GM04503 (cell line): ENCODE data around the gene SMARCA2.
"Not testable (repeated sequence)": the region's sequence is repeated elsewhere in the genome, so short reads cannot be mapped to it uniquely, and the experiment has no call there.

ENCODE experiments used
- DNase-seq: peaks from one replicate; pipeline ENCODE4 v3.0.0-alpha.2; 2012; ENCODE audit warnings: low read depth

Gene SMARCA2

DNA sequence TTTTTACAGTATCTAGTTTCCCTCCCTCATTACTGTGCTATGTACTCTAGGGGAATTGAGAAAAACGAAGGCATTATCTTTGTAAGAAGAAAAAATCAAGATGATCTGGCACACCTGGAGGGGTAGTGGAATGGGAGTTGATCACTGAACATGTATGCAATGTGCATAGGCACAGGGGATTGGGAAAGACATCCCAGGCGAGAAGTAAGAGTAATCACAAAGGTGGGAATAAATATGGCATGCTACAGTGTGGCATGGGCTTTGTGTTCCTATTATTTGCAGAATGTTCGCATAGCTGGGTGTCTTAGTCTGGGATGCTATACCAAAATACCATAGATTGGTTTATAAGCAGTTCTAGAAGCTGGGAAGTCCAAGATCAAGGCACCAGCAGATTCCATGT, 130.6 kb downstream of the SMARCA2 start:
- no peak for DNase-seq

DNA sequence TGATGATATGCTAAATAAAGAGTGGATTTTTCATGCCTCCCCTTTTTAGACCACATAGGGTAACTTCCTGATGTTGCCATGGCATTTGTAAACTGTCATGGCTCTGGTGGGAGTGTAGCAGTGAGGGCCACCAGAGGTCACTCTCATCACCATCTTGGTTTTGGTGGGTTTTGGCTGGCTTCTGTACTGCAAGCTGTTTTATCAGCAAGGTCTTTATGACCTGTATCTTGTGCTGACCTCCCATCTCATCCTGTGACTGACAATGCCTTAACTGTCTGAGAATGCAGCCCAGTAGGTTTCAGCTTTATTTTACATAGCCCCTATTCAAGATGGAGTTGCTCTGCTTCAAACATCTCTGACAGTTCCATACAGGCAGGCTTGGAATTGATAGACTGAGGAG, 131.6 kb downstream of the SMARCA2 start:
- not testable (repeated sequence) for DNase-seq

DNA sequence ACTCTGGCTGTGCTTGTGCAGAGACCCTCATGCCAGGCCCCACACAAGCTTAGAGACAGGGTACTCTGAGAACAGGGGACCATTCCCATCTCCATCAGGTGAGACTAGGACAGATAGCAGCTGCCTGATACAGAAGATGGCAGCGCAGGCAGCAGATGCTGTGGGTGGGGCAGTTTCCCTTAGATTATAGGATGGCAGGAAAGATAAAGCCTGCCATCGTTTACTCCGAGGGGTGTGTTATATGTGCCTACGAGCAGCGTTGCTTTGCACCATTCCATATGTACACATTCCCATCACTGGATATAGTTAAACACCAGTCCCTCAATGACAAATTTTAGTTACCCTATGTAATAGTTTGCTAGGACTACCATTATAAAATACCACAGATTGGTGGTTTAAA, 135.2 kb downstream of the SMARCA2 start:
- no peak for DNase-seq

DNA sequence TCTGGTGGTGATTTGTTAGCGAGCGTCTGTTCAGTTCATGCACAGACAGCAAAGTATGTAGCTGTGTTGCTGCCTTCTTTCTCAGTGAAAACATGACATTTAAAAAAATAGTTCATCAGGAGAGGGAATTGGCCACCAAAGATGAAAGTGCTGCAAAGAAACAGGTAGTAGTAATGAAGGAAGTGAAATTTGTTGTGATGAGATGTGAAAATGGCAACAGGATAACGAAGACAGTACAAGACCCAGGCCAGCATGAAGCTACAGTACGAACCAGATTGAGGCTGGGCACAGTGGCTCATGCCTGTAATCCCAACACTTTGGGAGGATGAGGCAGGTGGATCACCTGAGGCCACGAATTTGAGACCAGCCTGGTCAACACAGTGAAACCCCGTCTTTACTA, 136.0 kb downstream of the SMARCA2 start:
- no peak for DNase-seq

DNA sequence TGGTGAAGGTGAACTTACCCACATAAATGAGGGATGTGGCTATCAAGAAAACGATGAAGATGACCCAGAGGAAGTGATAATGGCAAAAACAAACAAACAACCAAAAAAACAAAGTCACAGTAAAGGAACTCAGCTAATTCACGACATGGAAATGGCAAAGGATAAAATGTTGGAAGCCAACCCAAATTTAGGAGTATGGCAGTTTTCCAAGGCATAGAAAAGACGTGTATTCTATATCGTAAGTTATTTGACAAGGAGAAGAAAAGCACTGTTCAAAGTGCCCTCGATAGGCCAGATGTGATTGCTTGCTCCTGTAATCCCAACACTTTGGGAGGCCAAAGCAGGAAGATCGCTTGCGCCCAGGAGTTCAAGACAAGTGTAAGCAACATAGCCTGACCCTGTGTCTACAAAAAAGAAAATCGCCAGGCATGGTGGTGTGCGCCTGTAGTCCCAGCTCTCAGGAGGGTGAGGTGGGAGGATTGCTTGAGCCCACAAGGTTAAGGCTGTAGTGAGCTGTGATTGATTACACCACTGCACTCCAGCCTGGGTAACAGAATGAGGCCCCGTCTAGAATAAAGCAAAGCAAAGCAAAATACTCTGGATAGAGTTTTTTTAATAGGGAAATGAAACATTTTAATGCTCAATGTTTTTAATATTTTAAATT, 138.0 kb downstream of the SMARCA2 start:
- DNase-seq: no peak

DNA sequence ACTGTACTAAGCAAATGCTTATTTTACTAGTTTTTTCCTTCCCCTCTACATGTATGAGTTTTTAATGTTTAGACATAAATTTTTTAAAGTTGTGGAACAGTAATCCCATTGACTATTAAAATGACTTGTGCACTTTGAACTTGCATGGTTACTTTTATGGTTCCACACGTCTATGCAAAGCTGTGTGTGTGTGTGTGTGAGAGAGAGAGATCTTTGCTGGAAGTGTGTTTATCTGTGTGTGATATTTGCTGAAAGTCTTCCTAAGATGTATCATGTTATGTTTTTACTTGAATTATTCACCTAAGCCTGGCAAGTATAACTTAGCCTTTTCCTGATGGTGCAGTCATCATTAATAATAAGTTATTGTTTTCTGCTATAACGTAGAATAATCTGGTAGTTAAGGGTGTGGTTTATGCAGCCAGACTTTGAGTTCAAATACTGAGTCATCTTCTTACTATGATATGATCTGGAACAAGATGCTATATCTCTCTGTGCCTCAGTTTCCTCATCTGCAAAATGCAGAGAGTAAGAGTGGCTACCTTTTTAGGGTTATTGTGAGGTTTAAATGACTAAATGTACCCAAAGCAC, 138.6 kb downstream of the SMARCA2 start:
- no peak for DNase-seq

DNA sequence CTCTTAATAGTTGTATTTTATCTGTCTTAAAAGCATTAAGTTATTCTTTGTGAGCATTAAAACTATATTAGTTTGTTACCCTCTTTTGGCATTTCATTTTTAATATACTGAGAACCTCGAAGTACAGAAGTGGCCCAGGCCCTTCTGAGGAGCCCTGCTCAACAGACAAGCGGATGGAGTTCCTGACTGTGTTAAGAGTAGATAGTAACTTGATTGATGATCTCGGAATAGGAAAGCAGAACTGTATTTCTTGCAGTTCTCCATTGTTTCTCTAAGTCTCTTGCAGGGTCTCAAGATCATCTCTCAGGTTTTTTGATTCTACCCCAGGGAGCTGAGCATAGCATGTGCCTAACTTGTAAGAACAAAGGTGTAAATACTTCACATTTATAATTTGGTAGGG, 139.6 kb downstream of the SMARCA2 start:
- no peak for DNase-seq

DNA sequence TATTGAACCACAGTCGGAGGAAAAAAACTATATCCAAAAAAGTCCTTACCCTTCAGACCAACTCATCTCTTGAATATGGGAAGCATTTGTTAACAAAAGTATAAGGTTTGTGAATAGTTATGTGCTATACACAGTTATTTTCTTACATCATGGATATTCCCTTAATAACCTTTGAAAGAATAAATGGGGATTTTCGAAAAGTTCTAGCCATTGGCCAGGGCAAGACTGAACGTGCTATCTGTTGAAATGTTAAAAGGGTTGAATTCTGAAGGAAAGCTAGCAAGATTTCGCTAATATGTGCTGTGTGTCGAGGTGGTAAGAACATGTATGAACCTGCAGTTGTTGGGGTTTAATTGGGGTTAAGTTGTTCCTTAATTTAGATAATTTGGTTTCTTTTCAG, 140.8 kb downstream of the SMARCA2 start:
- DNase-seq: no peak

DNA sequence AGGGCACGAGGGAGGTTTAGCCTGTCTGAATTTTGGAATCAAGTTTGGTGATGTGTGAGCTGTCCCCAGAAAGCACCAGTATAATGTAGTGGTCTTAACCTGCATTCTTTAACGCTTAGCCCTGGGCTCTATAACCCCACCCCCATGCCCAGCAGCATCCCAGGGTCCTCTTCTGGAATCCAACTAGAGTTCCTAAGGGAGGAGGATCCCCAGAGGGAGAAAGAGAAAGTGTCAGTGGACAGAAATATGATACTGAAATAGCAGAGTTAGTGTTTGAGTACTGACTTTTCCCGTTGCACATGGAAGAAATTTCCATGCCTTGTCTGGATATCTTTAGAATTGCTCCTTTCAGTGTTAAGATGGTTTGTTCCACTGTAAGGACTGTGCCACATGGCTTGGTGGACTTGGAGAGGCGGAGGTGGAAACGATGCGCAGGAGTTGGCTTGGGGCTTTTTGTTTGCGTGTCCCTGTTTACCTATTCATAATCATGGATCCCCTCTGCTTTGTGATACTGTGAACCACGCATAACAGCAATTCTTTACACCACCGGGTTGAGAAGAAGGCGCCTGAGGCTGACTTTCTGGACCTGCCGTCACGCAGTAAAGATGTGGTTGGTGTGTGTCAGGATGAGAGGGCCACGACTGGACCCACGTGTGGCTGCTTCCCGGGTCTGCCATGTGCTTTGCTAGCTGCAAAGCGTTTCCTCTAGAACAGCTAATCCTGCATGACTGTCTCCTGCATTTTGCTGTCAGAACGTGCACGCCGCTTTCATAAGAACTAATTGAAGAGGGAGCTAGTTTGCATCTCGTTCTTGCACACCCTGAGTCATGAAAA, 142.3 kb downstream of the SMARCA2 start:
- peak; percentile 31 for DNase-seq

DNA sequence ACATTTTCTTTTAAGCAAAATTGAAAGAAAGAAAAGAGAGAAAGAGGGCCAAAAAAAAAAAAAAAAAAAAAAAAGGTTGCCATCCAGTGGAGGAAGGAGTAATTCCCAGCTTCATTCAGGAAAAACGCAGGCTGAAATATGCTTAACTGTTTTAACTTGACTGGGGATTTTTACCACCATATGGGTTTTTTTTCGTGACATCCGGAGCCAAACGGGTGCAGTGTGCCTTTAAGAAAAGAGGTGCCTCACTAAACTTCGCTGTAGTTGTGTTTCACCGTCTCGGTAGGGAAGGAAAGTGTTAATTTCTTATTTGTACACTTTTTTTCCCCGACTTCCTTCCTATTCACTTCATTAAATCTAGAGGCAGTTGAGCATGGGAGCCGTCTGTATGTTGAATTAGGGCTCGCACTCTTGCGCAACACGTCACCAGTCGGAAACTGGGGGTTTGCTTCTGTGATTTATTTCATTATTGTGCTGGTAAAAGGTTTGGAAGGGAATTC, 143.0 kb downstream of the SMARCA2 start:
- DNase-seq: peak; percentile 20

DNA sequence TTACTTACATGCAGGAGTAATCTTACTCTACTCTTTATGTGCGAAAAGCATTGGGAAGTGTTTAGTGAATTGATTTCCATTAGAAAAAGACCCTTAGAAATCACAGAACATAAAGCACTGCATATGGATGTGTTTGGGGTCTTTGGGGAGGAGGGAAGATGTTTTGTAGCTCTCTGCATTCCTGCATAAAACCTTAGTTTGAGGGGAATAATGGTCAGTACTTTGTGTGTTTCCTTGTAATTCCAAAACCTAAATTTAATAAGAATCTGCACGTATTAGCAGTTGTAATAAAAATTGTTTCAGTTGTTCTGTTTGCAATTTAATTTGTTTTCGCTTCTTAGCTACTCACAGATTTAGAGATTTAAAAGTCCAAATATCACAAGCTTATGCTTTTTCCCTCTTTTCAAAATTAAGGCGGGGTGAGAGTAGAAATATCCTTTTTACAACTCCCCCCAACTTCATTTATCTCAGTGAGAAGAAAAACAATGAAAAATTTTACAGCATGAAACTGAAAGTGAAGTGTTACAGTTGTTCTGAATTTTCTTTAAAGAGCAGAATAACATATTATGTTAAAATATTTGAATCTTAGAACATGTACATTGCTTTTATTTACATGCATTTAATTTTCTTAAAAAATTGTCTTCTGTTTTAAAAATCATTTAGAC, 143.8 kb downstream of the SMARCA2 start:
- peak; percentile 1 for DNase-seq

DNA sequence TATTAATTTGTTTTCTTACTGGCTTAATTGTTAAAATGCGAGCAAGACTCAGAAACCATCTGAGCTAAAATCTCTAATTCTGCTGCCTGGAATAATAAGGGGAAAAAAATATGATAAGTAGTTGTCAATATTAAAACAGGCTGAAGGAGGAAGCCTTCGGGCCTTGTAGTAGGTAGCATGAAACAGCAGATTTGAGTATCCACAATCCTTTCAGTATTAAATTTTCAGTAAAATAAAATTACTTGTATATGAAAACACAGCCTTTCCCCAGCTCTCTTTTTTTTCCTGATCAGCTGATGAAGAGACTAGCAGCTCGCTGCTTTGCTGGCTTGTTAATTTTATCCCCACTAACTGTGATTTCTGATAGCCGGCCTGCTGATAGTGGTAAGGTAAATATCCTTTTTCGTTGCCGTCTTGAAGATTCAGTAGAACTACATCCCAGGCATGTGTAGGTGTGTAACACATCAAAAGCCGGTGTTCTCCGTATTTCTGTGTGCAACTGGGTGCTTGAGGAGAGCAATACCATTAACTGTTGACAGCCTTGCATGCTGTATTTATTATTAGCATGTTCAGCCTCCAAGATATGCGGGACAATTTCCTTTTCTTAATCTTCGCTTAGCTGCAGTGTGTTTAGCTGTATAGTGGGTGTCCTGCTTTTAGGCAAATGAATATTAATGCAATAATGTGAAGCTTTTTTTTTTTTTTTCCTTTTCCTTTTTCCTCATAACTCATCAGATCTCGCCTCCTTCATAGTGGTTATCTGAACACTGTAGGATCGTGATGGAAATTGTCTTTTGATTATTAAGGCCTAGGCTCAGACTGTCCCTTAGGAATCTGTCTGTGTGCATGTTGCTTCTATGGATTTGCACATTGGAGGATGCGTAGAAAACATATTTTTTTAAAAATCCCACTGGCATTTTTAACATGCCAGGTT, 144.6 kb downstream of the SMARCA2 start:
- peak; percentile 6 for DNase-seq

DNA sequence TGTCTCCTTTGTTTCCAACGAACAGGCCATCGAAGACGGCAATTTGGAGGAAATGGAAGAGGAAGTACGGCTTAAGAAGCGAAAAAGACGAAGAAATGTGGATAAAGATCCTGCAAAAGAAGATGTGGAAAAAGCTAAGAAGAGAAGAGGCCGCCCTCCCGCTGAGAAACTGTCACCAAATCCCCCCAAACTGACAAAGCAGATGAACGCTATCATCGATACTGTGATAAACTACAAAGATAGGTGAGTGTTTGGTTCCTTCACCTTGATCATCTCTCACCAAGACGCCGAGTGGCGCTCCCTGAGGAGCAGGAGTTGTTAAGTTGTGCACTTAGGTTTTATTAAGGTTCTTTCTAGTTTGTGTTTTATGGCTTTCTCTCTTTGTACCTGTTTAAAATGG, 146.5 kb downstream of the SMARCA2 start:
- DNase-seq: no peak

DNA sequence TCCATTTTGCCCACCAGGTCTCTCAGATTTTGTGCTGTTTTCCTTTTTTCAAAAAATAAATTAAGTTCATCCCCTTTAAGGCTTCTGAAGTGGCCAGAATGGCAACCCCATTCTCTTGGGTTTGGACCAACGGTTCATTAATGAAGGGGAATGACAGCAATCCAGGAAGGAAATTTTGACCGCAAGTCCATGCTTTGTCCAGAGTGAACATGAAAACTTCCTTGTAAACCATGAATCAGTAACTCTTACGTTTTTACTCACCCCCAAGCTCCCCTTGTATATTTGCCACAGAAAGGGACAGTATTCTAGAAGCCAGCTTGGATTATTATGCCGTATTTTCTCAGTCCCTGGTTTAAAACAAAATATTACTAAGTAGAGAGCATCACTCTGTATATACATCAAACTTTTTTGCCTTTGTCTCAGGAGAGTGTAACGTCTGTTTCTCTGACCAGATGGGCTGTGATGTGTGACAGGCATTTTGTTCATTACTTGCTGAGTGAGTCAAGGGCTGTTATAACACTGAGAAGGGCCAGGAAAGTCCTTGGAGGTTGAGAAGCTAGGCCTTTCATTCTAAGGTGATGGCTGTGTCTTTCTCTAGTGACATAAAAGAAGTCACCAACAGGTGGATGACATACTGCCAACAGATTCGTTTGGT, 148.2 kb downstream of the SMARCA2 start:
- DNase-seq: no peak

DNA sequence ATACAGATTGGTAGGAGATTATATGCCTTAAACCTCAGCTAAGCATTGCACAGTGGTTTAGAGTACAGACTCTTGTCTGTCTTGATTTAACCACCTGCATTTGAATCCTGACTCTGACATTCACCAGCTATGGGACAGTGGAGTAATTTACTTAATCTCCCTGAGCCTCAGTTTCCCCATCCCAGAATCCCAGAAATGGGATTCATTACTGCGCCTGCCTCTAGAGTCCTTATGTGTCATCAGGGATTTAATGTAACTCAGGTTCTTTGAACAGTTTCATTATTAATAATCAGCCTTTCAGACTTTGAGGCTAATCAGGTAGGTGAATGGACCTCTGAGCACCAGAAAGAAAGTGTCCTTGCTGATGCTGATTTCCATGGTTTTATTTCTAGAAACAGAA, 149.1 kb downstream of the SMARCA2 start:
- no peak for DNase-seq

DNA sequence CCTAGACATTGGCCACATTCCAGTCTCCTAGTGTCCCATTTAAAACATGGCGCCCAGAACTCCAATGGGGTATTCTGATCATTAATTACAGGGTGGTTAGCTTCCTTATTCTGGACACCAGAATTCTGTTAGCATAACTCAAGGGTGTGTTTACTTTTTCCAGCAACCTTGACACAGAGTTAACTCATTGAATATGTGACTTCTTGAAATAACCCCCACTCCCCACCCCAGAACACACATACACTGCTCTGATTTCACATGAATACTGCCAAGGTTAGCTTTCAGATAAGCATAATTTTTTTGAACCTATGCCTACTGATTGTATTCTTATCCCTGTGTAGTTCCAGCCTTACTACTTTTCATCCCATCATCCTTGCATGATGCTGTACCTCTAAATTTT, 151.1 kb downstream of the SMARCA2 start:
- DNase-seq: no peak

DNA sequence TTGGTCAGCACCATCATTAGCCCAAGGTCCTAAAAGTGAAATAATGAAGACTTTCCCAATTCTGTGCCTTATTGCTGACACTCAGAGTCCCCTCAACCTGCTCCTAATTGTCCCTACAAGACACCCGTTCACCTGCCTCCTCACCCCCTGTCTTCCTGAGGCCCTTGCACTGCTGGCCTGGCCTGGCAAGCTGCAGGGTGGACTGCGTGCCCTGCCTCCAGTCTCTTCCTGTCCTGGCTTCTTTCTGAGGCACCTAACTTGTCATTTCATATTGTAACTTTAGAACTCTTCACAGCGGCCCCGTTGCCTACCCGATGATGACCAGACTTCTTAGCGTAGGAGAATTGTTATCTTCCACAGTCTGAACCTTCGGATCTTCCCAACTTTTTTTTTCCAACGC, 153.9 kb downstream of the SMARCA2 start:
- no peak for DNase-seq

DNA sequence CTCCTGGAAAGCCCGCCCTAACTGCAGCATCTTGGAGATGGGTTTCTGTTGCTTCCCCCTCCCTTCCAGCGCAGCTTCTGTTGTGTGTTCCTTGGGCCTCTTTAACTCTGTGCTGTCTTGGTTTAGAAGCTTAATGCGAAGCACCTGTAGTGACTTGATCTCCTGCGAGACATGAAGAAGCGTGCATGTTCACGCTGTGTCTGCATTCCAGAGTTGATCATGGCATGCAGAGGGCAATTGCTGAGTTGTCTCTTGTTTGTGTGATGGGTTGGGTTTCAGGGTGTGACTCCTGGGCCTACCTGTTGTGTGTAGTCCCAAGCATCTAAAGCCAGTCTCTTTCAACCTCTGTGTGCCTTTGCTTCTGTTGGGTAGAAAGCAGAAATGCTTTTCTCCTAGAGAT, 155.6 kb downstream of the SMARCA2 start:
- no peak for DNase-seq

DNA sequence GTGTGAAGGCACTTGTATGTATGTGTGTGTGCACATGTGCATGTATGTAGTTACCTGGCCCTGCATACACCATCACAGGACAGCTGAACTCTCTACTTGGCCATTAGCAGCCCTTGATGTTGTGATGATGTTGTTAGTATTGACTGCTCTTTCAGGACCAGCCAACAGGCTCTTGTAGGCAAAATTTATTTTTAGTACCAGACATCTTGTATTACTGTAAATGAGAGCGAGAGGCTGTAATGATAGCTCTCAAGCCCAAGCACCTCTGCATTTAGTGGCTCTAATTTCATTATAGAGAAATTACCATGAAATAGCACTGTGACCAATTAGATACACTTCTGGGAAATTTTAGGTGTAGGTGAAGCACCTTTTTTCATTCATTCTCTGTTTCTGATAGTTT, 158.0 kb downstream of the SMARCA2 start:
- no peak for DNase-seq

DNA sequence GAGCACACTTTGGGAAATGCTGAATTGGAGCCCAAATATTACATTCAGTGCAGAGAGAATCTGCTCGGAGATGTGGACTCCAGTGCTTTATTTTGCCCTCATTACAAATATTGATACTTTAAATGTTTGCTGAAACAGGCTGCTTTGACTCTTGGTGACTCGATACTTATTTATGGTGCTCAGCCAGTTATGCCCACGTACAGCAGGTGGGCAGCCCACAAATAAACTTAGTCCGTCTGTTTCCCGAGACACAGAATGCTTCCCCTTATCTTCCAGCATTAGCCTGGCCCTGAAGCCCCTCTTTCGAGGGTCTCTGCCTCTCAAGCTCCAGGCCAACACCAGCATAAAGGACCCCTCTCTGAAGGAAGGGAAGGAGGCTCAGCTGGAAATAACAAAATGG, 158.7 kb downstream of the SMARCA2 start:
- DNase-seq: no peak

DNA sequence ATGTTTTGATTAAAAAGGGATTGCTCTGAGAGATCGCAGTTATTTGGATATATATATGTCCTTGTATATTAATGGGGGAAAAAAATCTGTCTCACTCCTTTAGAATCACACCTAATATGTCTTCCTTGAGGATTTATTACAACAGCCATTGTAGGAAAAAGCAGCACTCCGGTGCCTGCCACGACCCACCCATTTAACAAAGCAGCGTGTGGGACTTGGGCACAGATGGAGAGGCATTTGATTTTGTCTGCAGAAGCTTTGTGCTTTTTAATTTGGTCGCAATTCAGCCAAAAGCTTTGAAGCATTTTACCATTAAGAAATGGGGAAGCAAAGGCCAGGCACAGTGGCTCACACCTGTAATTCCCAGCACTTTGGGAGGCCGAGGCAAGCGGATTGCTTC, 159.2 kb downstream of the SMARCA2 start:
- no peak for DNase-seq
